ENCODE results near the gene DKKL1. TPM values are rescaled to one million over a fixed set of nuclear protein-coding genes. Genes with fewer than 3 reads are reported as not detected.

Gene DKKL1
- total RNA-seq, 1 experiment from 2014 or later = 2.4 TPM

DNA sequence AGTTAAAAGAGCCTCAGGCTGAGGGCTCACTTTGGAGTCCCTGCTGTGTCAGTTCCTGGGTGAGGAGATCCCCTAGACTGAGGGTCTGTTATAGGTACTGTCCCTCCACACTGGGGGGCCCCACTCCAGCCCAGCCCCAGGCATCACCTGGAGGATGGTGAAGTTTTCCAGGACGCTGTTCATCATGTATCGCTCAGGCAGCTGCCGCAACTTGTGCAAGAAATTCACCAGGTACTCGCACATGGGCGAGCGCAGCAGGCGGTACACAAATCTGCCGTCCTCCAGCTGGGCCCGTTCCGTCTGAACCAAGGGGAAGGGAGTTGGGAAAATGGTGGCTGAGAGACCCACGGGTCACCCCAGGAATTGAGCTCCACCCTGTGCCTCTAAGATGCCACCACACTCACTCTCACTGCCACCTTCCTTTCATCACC is 21.4 kb upstream of the DKKL1 start (continued):
- TF ChIP-seq, protein P1, sequence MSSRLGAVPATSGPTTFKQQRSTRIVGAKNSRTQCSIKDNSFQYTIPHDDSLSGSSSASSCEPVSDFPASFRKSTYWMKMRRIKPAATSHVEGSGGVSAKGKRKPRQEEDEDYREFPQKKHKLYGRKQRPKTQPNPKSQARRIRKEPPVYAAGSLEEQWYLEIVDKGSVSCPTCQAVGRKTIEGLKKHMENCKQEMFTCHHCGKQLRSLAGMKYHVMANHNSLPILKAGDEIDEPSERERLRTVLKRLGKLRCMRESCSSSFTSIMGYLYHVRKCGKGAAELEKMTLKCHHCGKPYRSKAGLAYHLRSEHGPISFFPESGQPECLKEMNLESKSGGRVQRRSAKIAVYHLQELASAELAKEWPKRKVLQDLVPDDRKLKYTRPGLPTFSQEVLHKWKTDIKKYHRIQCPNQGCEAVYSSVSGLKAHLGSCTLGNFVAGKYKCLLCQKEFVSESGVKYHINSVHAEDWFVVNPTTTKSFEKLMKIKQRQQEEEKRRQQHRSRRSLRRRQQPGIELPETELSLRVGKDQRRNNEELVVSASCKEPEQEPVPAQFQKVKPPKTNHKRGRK (CRISPR knock-in tag; IDR thresholded peaks at IDR 0.05; ENCODE audit: borderline replicate concordance) = no peak

DNA sequence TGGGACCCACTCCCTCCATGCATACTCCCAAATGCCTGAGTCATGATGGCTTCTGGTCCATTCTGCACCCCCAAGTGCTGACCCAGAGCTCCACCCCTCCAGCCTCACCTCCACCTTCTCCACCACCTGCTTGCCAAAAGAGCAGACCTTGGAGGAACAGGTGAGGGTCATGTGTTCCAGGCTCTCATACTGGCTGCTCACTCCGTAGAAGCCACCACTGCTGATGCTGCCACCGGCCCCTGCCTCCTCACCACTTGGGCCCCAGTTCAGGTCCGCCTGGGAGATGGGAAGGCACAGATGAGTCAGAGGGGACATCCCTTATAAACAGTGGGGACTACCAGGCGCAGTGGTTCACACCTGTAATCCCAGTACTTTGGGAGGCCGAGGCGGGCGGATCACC is 20.6 kb upstream of the DKKL1 start:
- ChIA-PET POLR2A (interaction anchor here (0.5 kb wide), 1 partner anchor 19 kb away, joined by 3 read pairs; the partner anchor contains the start of gene TEAD2), CTCF (no interaction called here)
- no peak for DNase-seq (ENCODE audit: low spot score)
- peaks cover 17% of the 10 kb centered on the region for H3K4me1 Mint-ChIP-seq
- no peak overlapping the region for H3K27ac Mint-ChIP-seq
- H3K9me3 Mint-ChIP-seq = no peaks in the 10 kb centered on the region
- TF ChIP-seq TP53 (CRISPR knock-in tag; IDR thresholded peaks at IDR 0.05) (no peak), ATF1 (CRISPR knock-in tag; IDR thresholded peaks at IDR 0.05) (no peak), ZNF423 (CRISPR knock-in tag; IDR thresholded peaks at IDR 0.05) (no peak), MYBL2 (CRISPR knock-in tag; IDR thresholded peaks at IDR 0.05) (no peak), PRRX2 (CRISPR knock-in tag; IDR thresholded peaks at IDR 0.05) (no peak), FOXK1 (CRISPR knock-in tag; IDR thresholded peaks at IDR 0.05) (no peak), TEAD4 (CRISPR knock-in tag; IDR thresholded peaks at IDR 0.05) (no peak), NFATC4 (CRISPR knock-in tag; IDR thresholded peaks at IDR 0.05) (no peak), ZNF263 (CRISPR knock-in tag; IDR thresholded peaks at IDR 0.05; ENCODE audit: low read depth) (no peak), SMAD4 (CRISPR knock-in tag; IDR thresholded peaks at IDR 0.05) (no peak)
- TF ChIP-seq, protein P2, sequence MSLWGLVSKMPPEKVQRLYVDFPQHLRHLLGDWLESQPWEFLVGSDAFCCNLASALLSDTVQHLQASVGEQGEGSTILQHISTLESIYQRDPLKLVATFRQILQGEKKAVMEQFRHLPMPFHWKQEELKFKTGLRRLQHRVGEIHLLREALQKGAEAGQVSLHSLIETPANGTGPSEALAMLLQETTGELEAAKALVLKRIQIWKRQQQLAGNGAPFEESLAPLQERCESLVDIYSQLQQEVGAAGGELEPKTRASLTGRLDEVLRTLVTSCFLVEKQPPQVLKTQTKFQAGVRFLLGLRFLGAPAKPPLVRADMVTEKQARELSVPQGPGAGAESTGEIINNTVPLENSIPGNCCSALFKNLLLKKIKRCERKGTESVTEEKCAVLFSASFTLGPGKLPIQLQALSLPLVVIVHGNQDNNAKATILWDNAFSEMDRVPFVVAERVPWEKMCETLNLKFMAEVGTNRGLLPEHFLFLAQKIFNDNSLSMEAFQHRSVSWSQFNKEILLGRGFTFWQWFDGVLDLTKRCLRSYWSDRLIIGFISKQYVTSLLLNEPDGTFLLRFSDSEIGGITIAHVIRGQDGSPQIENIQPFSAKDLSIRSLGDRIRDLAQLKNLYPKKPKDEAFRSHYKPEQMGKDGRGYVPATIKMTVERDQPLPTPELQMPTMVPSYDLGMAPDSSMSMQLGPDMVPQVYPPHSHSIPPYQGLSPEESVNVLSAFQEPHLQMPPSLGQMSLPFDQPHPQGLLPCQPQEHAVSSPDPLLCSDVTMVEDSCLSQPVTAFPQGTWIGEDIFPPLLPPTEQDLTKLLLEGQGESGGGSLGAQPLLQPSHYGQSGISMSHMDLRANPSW (CRISPR knock-in tag; conservative IDR thresholded peaks at IDR 0.05; ENCODE audit: low read depth) = no peak
- TF ChIP-seq, protein P3, sequence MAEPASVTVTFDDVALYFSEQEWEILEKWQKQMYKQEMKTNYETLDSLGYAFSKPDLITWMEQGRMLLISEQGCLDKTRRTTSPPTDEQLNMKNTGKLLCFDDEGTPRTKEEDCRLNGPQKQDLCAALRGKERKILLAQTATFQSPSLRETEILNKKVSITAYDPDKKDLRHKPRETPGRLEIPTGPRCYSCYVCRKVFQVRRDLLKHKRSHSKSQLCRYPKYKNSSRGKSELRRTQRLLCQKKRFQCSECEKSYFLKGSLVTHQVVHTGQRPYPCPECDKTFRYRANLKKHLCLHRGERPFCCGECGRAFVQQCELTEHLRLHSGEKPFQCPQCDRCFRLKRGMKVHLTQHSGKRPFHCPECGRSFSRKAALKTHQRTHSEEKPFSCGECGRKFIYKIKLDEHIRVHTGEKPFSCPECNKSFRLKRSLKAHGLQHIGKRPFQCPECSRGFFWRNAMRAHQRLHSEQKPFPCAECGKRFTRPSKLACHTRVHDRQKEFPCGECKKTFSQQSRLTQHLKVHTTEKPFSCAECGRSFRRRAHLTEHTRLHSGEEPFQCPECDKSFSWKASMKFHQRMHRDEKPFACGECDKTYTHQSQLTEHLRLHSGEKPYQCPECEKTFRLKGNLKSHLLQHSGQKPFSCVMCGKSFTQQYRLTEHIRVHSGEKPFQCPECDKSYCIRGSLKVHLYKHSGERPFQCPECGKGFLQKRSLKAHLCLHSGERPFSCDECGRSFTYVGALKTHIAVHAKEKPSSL (CRISPR knock-in tag; conservative IDR thresholded peaks at IDR 0.05) = no peak
- H3K27me3 Mint-ChIP-seq (ENCODE audit: low read depth) = peaks cover 7% of the 10 kb centered on the region
- H3K4me3 Mint-ChIP-seq = no peak overlapping the region
- no peak for ATAC-seq
- H3K36me3 Mint-ChIP-seq = peaks cover 75% of the 10 kb centered on the region

DNA sequence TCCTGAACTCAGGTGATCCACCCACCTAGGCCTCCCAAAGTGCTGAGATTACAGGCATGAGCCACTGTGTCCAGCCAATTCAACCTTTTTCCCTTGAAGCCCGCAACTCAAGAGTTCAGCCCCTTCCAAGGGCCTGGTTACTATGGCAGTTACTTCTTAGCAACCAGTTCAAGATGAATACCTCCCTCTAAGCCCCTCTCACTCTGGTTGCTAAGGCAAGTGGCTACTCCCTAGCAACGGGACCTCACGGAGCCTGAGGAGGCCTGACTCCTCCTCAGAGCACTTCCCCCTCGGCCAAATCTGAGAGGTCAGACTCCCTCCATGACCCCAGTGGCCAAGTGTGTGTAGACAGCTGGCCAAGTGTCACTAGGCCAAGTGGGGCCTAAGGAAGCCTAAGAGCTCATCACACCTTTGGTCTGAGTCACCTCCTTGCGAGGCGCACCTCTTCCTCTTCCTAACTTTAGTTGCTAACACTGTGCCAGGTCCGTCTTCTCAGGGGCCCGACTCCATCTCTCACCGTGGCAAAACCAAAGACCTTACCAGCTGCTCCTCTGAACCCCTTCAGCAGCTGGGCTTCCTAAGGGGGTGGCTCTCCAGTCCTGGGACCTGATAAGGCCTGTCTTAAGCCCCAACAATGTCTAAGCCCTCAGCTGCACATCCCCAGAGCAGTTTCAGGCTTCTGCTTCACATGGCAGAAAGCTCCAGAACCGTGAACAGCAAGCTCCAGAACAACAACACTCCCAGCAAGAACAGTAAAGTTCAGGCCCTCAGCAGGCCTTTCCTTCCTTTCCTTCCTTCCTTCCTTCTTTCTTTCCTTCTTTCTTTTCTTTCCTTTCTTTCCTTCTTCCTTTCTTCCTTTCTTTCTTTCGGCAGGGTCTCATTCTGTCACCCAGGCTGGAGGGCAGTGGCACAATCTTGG is 18.9 kb upstream of the DKKL1 start:
- ChIA-PET CTCF (no interaction called here), POLR2A (interaction anchor here (0.8 kb wide), 1 partner anchor 17 kb away, joined by 3 read pairs; the partner anchor contains the start of gene TEAD2)
- Mint-ChIP-seq H3K27ac (no peak overlapping the region), H3K27me3 (ENCODE audit: low read depth) (no peaks in the 10 kb centered on the region; the same call in 1 of the 2 replicates), H3K4me1 (peaks cover 10% of the 10 kb centered on the region), H3K4me3 (no peak overlapping the region), H3K9me3 (no peaks in the 10 kb centered on the region), H3K36me3 (peaks cover 91% of the 10 kb centered on the region)
- TF ChIP-seq, protein P4, sequence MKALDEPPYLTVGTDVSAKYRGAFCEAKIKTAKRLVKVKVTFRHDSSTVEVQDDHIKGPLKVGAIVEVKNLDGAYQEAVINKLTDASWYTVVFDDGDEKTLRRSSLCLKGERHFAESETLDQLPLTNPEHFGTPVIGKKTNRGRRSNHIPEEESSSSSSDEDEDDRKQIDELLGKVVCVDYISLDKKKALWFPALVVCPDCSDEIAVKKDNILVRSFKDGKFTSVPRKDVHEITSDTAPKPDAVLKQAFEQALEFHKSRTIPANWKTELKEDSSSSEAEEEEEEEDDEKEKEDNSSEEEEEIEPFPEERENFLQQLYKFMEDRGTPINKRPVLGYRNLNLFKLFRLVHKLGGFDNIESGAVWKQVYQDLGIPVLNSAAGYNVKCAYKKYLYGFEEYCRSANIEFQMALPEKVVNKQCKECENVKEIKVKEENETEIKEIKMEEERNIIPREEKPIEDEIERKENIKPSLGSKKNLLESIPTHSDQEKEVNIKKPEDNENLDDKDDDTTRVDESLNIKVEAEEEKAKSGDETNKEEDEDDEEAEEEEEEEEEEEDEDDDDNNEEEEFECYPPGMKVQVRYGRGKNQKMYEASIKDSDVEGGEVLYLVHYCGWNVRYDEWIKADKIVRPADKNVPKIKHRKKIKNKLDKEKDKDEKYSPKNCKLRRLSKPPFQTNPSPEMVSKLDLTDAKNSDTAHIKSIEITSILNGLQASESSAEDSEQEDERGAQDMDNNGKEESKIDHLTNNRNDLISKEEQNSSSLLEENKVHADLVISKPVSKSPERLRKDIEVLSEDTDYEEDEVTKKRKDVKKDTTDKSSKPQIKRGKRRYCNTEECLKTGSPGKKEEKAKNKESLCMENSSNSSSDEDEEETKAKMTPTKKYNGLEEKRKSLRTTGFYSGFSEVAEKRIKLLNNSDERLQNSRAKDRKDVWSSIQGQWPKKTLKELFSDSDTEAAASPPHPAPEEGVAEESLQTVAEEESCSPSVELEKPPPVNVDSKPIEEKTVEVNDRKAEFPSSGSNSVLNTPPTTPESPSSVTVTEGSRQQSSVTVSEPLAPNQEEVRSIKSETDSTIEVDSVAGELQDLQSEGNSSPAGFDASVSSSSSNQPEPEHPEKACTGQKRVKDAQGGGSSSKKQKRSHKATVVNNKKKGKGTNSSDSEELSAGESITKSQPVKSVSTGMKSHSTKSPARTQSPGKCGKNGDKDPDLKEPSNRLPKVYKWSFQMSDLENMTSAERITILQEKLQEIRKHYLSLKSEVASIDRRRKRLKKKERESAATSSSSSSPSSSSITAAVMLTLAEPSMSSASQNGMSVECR (CRISPR knock-in tag; IDR thresholded peaks at IDR 0.05; ENCODE audit: borderline replicate concordance) = no peak
- no peak for DNase-seq (ENCODE audit: low spot score)
- no peak for ATAC-seq
